GM19452 (cell line): ENCODE results near the gene GNAZ.

Source experiments
- ATAC-seq: cut with Tn5 transposase; IDR thresholded peaks from one replicate; pipeline ENCODE4 v1.9.1; 2021; ENCODE audit not compliant: unreplicated experiment

Gene GNAZ

GRCh38 chr22:23150762-23151161, 80.4 kb downstream of the GNAZ start:
- no peak for ATAC-seq

- ATAC-seq: no peak
These were observed 81.5 kb downstream of the GNAZ start for GRCh38 chr22:23151827-23152226.

GRCh38 chr22:23152238-23153114, 82.2 kb downstream of the GNAZ start:
- ATAC-seq: no peak

- no peak for ATAC-seq
These were observed 83.7 kb downstream of the GNAZ start for GRCh38 chr22:23153994-23154393.

- no peak for ATAC-seq
These were observed 84.1 kb downstream of the GNAZ start for GRCh38 chr22:23154461-23154860.

GRCh38 chr22:23155143-23155542, 84.8 kb downstream of the GNAZ start:
- ATAC-seq: no peak

- no peak for ATAC-seq
These were observed 85.5 kb downstream of the GNAZ start for GRCh38 chr22:23155831-23156230.

- no peak for ATAC-seq
These were observed 86.0 kb downstream of the GNAZ start for GRCh38 chr22:23156286-23156685.

GRCh38 chr22:23157560-23158515, 87.5 kb downstream of the GNAZ start:
- ATAC-seq: no peak

GRCh38 chr22:23158516-23159290, 88.4 kb downstream of the GNAZ start:
- ATAC-seq: no peak

- ATAC-seq: no peak
These were observed 88.9 kb downstream of the GNAZ start for GRCh38 chr22:23159291-23159630.

- ATAC-seq: no peak
These were observed 90.7 kb downstream of the GNAZ start for GRCh38 chr22:23161029-23161428.

- no peak for ATAC-seq
These were observed 91.3 kb downstream of the GNAZ start for GRCh38 chr22:23161574-23161973.

- ATAC-seq: no peak
These were observed 93.3 kb downstream of the GNAZ start for GRCh38 chr22:23163665-23164064.

GRCh38 chr22:23164091-23164490, 93.8 kb downstream of the GNAZ start:
- no peak for ATAC-seq

GRCh38 chr22:23166042-23166831, 95.9 kb downstream of the GNAZ start:
- no peak for ATAC-seq

GRCh38 chr22:23166841-23167616, 96.7 kb downstream of the GNAZ start:
- ATAC-seq: no peak

- no peak for ATAC-seq
These were observed 98.2 kb downstream of the GNAZ start for GRCh38 chr22:23168391-23169042.

- no peak for ATAC-seq
These were observed 98.7 kb downstream of the GNAZ start for GRCh38 chr22:23169043-23169406.
